PC-3 (cell line): Measurements from ENCODE around the gene MISP.

ENCODE experiments used
- EZH2 ChIP-seq: fragments of 300-600 bp; sonication (generic); IDR thresholded peaks from one replicate; pipeline ENCODE4 v1.6.1; 2017; ENCODE audit warnings: antibody characterized with exemption, mild to moderate bottlenecking, low read length; ENCODE audit not compliant: unreplicated experiment
- EZH2phosphoT487 ChIP-seq: fragments of 300-600 bp; sonication (generic); IDR thresholded peaks from 2 replicates; pipeline ENCODE4 v1.6.1; 2018; ENCODE audit warnings: mild to moderate bottlenecking, antibody characterized with exemption, low read length, borderline replicate concordance
- TF ChIP-seq, protein P1 (sequence below): fragments of 300-600 bp; sonication (generic); conservative IDR thresholded peaks from 2 replicates; pipeline ENCODE4 v1.5.1; 2017; ENCODE audit warnings: antibody characterized with exemption, low read depth, mild to moderate bottlenecking, low read length

DNA sequence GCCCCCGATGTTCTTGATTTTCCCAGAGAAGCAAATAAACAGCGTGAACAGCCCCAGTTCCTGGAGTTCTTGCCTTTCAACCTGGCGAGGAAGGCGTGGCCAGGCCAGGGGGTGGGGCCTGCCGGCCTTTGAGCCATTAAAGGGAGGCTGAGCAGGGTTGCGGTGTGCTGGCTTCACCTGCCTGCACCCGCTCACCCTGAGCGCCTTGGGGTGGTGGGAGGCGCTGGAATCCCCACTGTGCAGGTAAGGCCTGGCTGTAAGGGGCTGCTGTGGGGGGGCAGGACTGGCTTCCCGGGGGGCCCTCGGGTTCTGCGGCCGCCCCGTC is 2.7 kb upstream of the MISP start:
- TF ChIP-seq, protein P1, sequence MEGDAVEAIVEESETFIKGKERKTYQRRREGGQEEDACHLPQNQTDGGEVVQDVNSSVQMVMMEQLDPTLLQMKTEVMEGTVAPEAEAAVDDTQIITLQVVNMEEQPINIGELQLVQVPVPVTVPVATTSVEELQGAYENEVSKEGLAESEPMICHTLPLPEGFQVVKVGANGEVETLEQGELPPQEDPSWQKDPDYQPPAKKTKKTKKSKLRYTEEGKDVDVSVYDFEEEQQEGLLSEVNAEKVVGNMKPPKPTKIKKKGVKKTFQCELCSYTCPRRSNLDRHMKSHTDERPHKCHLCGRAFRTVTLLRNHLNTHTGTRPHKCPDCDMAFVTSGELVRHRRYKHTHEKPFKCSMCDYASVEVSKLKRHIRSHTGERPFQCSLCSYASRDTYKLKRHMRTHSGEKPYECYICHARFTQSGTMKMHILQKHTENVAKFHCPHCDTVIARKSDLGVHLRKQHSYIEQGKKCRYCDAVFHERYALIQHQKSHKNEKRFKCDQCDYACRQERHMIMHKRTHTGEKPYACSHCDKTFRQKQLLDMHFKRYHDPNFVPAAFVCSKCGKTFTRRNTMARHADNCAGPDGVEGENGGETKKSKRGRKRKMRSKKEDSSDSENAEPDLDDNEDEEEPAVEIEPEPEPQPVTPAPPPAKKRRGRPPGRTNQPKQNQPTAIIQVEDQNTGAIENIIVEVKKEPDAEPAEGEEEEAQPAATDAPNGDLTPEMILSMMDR, result no peak
- TF ChIP-seq EZH2phosphoT487 (no peak), EZH2 (no peak)
